OCI-LY3 (cell line): ENCODE measurements around the gene ZBTB16.

Source experiments
- EZH2phosphoT487 ChIP-seq: fragments of 200-600 bp; shearing (Covaris generic); IDR thresholded peaks from 2 replicates; pipeline ENCODE4 v1.6.1; 2018; ENCODE audit warnings: antibody characterized with exemption, mixed run types, low read depth
- TF ChIP-seq, protein P1 (sequence below): fragments of 200-600, 300-600 bp; sonication (generic); IDR thresholded peaks from 2 replicates; pipeline ENCODE4 v1.5.1; 2014; ENCODE audit warnings: antibody characterized with exemption, low read length, low read depth

DNA sequence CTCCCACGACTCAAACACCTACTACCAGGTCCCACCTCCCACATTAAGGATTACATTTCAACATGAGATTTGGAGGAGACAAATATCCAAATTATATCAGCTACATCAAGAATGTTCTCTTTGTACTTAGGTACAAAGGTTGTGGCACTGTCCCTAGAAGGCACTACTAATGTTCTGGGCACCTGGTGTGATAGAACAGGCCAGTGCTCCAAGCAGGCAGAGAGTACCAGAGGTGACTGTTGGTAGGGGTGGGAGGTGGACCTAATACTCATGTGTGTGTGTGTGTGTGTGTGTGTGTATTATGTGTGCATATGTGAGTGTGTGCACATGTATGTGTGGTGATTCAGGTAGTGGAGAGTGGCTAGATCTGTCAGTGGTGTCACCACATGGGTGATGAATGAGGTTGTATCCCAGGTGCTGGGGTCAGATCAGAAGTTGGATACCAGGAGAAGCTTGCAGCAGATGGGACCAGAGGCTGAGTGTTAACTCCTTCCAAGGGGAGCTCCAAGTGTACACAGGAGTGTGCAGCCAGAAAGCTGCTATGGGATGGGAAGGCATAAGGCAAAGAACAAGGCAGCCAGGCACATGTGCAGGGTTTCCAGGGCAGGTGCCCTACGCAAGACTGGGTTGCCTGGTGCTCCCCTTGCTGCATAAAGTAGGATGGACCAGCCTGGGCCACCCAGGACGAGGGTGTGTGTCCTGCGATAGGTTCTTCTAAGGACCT is 219.0 kb downstream of the ZBTB16 start:
- TF ChIP-seq, protein P1, sequence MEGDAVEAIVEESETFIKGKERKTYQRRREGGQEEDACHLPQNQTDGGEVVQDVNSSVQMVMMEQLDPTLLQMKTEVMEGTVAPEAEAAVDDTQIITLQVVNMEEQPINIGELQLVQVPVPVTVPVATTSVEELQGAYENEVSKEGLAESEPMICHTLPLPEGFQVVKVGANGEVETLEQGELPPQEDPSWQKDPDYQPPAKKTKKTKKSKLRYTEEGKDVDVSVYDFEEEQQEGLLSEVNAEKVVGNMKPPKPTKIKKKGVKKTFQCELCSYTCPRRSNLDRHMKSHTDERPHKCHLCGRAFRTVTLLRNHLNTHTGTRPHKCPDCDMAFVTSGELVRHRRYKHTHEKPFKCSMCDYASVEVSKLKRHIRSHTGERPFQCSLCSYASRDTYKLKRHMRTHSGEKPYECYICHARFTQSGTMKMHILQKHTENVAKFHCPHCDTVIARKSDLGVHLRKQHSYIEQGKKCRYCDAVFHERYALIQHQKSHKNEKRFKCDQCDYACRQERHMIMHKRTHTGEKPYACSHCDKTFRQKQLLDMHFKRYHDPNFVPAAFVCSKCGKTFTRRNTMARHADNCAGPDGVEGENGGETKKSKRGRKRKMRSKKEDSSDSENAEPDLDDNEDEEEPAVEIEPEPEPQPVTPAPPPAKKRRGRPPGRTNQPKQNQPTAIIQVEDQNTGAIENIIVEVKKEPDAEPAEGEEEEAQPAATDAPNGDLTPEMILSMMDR: no peak
- TF ChIP-seq EZH2phosphoT487: no peak
